GM18499 (cell line): ENCODE data around the gene SNX33.
"Not testable (repeated sequence)": the region's sequence is repeated elsewhere in the genome, so short reads cannot be mapped to it uniquely, and the experiment has no call there.

Experiments used
- ATAC-seq: cut with Tn5 transposase; IDR thresholded peaks from one replicate; pipeline ENCODE4 v1.9.1; 2021; ENCODE audit warnings: moderate number of reproducible peaks; ENCODE audit not compliant: insufficient read depth, unreplicated experiment

The SNX33 gene

DNA sequence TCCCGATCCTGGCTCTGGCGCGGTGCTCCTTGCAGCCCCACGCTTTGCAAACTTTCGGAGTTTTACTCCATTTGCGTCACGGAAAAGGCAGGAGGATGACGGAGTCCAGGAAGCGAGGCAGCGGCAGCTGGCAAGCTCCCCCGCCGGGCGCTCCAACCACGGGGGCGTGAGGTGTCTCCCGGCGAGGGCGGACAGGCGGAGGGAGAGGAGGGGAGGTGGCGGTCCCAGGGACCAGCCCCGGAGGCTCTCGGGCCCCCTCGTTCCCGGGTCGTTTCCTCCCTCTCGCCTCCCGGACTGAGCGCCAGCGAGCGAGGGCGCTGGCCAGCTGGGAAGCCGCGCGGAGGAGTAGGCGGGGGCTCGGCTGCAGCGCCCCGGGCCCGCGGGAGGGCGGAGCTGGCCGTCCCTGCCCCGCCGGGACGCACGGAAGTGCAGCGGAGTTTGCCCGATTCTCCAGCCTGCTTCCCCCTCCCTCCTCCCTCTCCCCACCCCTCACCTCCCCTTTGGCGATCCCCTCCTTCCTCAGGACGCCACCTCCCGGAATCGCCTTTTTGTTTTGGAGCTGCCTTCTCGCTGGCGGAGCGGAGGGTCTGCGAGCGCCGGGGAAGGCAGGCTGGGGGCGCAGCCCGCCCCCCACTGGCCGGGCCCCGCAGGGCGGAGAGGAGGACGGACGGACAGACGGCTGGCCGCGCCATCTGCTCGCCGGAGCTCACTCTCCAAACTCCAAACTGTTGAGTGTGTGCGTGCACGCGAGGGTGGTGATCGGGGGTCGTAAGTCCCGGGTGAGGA is at the start of gene SNX33:
Gene SNX33, plus strand, starts transcription at position 543 of the 786 bp plus-strand sequence. CDS start 1,191 bp downstream, outside the sequence.
- ATAC-seq = no peak

- ATAC-seq = no peak
Measured at GRCh38 chr15:75598361-75598760, 49.4 kb upstream of the SNX33 start.

DNA sequence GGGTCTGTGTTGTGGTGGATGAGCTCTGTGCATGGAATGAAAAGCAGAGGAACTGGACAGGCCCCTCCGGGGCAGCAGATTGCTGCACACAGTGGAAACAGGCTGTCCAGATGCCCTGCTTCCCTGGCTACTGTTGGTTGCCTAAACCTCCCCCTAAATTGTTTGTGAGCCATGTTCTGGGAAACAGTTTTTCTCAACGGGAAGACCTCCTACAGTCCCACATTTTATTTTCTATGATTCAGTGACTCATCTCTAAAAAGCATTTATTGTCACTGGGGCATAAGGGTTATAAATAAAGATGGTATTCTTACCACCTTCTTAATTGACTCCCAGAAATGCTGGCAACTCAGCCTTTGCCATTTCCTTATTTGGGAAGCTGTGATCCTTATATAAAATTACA is 48.3 kb upstream of the SNX33 start:
- ATAC-seq = no peak

GRCh38 chr15:75606026-75606425 is 41.7 kb upstream of the SNX33 start:
- no peak for ATAC-seq

DNA sequence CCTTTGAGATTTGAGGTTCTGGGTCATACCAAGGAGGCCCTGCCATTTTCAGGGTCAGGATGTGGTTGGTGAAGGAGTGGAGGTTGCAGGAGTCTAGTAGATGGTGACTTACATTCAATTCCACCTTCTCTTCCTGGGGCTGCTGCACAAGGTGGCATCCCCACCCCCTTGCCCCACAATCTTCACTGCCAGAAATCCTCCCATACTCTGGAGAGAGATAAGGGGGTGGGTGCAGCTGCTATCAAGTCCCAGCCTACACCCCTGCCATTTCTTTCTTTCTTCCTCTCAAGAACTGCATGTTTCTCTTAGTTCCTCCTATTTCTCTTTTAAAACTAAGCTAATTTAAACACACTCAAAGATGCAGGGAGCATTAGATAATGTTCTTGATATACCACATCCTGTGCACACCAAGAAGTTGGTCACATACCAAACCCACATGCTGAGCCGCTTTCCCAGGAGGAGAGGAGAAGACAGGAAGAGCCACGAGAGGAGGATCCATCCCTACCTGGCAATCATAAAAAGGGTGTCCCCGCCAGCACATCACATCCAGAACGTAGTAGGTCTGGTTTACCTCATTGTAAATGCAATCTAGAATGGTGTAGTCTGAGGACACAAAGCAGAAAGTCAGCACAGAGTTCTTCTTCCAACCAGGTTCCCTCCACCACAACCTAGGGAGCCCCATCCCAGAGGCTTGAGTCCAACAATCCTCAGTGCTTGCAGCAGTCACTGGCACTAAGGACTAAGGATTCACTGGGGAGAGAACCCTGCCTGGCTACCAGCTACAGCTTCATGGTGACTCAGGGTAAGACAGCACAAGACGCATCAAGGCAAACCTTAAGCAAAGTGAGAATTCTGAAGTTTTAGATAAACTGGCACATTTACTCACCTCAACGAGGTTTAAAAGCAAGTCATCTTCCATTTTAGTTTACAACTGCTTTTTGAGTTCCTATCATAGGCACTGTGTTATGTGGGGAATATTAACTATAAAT is 40.7 kb upstream of the SNX33 start:
- ATAC-seq = no peak

GRCh38 chr15:75616766-75617165 is 30.9 kb upstream of the SNX33 start:
- no peak for ATAC-seq

DNA sequence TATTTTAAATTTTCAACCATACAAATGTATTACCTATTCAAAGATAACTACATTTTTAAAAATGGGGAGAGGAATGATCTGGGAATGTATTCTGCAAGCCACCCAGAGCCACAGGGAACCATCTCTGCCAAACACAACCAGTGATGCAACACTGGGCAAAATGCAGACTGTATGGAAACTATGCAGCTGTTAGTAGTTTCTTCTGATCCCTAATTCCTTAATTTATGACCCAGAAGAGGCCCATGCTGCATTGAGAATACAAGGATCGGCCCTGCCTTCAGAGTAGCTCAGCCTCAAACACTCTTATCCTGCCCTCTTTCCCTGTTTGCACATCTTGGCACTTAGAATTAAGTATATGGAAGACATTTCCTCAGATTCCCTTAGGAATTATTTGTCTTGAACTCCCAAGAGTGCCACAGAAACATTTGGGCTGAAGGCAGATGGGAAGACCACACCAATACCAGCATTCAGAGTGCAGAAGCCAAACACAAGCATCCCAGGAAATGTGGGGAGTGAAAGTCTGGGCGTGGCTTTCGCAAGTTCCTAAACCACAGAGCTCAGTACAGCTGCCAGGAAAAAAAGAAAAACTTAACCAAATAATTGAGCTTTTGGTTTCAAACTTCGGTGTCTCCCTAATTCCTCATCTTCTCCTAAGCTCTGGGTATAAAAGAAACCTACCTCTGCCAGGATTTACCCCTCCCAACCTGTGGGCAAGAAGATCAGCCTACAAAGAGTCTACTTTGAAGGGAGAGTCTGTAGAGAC is 27.5 kb upstream of the SNX33 start:
- no peak for ATAC-seq

DNA sequence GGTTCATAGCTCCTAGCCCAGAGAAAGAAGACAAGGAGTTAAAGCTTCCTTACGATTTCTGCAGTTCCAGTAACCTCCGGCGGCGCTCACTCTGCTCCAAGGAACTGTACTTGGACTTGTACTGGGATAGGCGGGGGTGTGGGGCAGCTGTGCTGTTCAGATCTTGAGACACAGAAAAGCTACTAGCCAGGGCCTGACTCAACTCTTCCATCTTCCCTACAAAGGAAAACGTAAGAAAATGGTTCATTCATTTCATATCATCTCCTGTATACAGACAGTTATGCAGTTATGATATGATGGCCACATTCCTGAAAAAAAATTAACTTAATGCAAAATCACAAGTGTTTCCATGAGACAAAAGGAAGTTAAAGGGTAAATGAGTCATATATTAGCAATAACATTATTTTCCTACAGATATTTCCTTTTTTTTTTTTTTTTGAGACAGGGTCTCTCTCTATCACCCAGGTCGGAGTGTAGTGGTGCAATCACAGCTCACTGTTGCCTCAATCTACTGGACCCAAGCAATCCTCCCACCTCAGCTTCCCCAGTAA is 26.8 kb upstream of the SNX33 start:
- no peak for ATAC-seq

DNA sequence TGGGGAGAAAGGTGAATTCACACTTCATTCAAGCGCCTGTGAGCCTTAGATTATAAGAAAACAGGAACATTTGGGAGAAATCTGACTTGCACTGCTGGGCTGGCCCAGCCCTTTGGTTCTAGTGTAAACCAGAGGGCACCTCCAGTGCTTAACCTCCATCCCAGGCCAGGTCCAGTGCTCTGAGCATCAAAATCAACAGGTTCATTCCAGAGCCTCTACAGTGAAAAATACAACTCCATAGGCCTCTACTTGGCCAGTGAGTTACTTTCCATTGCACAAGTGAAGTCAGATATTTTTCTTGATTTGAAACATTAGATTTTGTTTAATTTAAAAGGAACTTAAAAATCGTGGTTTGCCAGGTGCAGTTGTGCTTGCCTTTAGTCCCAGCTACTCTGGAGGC is 25.2 kb upstream of the SNX33 start:
- ATAC-seq = no peak

GRCh38 chr15:75625542-75626347 is 22.0 kb upstream of the SNX33 start, which contains the start of gene SNUPN:
SNUPN (minus strand) TSS chr15:75625725; CDS start chr15:75621051, 4,674 bp downstream.
- no peak for ATAC-seq

- no peak for ATAC-seq
Measured at GRCh38 chr15:75631935-75632334, 15.8 kb upstream of the SNX33 start.

GRCh38 chr15:75633922-75634321 is 13.8 kb upstream of the SNX33 start:
- not testable (repeated sequence) for ATAC-seq

GRCh38 chr15:75636026-75636425 is 11.7 kb upstream of the SNX33 start:
- ATAC-seq = no peak

DNA sequence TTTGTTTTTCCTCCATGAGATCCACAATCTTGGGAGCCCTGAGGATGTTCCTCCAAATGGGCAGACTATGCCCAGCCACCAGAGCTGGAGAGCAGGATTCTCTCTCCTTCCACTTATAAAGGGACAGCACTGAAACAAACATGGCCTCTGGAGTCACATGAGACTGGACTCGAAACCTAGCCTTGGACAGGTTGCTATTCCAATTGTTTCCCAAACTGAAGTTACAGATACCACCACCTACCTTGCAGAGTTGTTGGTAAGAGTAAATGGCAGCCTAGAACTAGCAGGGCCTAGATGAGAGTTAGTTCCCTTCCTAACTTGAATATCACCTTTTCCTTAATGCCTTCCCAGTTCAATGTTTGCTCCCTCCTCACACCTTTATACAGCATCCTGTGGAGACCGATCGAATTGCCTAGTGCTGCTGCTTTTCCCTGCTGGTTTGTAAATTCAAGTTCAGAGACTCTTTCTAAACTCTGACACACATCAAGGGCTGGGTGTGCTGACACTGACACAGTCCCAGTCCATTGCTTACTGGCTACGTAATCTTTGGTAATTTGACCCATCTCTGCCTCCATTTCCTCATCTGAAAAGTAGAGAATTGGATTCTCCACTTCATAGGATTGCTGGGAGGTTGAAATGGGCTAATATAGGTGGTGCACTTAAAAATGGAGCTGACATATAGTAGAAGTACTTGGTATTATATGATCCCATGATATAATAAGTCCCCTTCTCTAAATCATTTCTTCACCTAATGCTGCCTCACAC is 10.3 kb upstream of the SNX33 start:
- ATAC-seq = no peak

GRCh38 chr15:75639191-75639708 is 8.5 kb upstream of the SNX33 start:
- no peak for ATAC-seq

GRCh38 chr15:75639709-75640482 is 7.8 kb upstream of the SNX33 start, which contains the start of gene IMP3:
IMP3 (minus strand) TSS chr15:75640224; CDS start chr15:75640168, 56 bp downstream.
- peak; percentile 61 for ATAC-seq

DNA sequence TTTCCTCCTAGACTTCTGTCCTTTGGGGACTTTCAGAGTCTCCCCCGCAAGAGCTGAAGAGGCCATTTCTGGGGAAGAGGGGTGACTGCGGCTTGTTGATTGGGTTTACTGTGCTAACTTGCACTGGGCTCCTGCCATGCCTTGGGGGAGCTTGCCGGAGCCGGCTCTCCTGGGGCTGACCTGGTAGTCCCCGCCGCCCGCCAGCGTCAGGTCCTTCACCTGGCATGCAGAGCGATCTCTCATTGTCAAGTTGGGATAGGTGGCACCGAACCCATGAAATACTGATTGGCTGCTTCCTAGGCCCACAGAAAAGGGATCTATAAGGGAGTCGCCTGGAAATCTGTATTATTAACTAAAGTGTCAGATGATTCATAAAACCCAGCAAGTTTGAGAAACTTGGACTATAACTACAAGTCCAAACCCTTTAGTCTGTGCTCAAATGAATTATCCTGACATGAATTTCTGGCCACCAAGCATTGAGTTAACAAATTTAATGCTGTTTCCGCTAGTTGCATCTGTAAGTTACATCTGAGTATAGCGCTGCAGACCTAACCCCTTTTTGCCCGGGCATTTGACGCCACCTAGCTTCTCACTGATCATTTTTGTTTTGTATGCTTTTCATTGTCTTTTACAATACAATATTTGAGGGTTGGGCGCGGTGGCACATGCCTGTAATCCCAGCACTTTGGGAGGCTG is 7.1 kb upstream of the SNX33 start:
- no peak for ATAC-seq
